ENCODE measurements around the gene KCNAB2.
"Not testable (repeated sequence)": the region's sequence is repeated elsewhere in the genome, so short reads cannot be mapped to it uniquely, and the experiment has no call there.

The KCNAB2 gene

DNA sequence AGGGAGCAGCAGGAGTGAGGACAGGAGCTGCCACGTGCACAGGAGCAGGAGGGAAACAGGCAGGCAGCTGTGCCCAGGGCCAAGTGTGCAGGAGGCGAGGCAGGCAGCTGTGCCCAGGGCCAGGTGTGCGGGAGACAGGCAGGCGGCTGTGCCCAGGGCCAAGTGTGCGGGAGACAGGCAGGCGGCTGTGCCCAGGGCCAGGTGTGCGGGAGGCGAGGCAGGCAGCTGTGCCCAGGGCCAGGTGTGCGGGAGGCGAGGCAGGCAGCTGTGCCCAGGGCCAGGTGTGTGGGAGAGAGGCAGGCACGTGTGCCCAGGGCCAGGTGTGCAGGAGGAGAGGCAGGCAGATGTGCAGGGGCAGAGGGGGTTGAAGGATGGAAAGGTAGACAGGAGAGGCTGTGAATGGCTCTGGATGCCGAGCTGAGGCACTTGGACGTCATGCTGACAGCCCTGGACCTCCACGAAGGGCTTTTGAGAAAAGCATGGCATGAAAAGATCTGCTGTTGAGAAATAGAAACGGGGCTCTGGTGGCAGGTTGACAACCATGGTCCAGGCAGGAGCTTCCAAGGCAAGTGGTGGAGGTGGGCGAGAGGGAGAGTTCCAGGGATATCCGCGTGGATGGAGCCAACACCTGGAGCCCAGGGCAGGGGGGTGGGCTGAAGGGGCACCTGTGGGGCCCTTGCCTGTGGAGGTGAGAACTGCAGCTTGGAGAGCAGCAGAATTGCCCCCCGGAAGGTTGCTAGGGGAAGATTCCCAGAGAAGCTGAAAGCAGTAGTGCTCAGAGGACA, 34.3 kb upstream of the KCNAB2 start:
- DNase-seq, result no peak

- DNase-seq, result no peak
Measured at GRCh38 chr1:6011946-6012258, 33.8 kb upstream of the KCNAB2 start.

DNA sequence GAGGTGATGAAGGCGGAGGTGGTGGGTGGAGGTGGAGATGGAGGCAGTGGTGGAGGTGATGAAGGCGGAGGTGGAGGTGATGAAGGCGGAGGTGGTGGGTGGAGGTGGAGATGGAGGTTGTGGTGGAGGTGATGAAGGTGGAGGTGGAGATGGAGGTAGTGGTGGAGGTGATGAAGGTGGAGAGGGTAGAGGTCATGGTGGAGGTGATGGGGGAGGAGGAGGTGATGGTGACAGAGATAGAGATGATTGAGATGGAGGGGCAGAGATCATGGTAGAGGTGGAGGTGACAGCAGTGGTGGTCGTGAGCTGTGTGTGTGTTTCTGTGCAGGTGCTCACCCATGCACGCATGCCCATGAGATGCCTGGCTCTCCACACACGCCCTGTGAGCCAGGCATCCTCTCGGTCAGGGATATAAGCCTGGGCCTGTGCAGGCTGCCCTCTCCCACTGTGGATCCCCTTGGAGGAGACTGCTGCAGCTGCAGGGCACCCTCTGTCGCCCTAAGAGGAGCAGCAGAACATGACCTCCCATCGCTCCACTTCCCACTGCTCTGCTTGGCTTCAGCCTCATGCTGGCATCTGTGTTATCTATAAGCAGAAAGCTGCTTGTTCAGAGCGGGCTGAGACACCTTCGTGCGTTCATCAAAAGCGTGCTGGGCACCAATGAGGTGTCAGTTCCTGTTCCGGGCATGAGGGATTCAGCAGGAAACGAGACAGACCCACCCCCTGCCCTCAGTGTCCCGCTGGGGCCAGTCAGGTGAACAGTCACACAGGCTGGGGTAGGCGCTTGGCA, 33.0 kb upstream of the KCNAB2 start:
- no peak for DNase-seq

DNA sequence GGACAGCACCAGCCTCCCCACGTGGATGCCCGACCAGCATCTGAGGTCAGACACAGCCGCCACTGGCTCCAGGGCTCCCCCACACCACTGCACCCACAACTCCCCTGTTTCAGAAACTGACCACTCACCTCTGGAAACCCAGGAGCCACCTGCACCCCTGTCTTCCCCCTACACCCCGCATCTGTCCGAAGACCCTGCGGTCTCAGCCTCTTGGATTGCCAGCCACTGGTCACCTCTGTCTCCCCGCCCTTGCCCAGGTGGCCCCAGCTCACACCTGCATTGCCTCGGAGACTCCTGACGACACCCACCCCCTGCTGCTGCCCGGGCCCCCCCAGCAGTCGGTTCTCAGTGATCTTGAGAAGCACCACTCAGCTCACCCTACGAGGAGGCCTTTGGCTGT, 32.2 kb upstream of the KCNAB2 start:
- no peak for DNase-seq

- no peak for DNase-seq
Measured at GRCh38 chr1:6014130-6014999, 31.3 kb upstream of the KCNAB2 start.

DNA sequence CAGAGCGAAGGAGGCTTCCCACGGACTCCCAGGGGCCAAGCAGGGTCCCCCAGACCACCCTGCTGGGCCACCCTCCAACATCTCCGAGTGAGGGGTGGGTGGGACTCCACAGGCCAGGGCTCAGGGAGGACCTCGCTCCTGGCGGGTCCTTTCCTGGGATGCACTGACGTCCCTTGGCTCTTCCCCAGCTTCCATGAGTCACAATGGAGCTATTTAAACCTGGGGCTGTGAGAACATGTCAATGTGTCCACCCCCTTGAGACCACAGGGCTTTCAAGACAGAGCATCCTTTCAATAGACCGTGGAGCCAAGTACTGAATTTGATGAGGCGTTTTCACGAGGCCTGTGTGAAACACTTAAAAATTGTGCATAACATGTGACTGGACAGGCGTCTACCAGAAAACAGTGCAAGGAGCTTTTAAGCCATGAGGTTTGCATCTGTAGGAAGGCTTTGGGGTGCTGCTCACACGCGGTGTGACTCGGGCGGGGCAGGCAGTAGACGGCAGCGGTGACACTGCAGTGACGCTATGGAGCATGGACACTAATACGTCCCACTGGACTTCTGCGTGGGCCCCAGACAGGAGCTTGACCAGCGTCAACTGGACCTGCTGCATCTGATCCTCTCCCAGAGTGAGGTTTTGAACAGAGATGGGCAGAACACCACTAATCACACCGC, 29.4 kb upstream of the KCNAB2 start:
- peak; percentile 29 for DNase-seq

- not testable (repeated sequence) for DNase-seq
Measured at GRCh38 chr1:6017654-6018053, 28.0 kb upstream of the KCNAB2 start.

DNA sequence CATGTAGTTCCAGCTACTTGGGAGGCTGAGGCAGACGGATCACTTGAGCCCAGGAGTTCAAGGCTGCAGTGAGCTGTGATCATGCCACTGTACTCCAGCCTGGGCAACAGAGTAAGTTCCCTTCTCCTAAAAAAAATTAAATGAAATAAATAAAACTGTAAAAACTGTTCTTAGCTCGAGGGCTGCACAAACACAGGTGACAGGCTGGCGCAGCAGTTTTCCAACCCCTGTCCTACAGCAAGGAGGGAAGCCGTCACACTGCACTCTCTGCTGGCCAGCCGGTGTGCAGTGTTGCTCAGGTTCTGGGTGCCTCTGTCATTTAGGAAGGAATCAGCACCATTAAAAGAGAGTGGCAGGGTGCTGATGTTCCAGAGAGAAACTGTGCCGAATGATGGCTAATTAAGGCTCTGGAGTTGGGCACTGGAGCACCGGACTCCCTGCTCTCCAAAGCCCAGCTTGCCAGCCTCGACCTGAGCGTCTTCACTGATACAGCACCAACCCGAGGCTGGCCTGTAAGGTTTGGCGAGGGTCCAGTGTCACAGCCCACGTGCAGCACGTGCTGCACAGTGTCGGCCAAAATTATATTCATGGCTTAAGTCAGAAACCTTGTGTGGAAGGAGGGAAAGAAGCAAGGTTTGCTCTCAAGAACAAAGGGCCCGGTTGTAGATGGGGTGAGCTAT, 26.4 kb upstream of the KCNAB2 start:
- DNase-seq, result no peak

- no peak for DNase-seq
Measured at GRCh38 chr1:6022193-6022592, 23.5 kb upstream of the KCNAB2 start.

- no peak for DNase-seq
Measured at GRCh38 chr1:6023346-6023745, 22.3 kb upstream of the KCNAB2 start.

DNA sequence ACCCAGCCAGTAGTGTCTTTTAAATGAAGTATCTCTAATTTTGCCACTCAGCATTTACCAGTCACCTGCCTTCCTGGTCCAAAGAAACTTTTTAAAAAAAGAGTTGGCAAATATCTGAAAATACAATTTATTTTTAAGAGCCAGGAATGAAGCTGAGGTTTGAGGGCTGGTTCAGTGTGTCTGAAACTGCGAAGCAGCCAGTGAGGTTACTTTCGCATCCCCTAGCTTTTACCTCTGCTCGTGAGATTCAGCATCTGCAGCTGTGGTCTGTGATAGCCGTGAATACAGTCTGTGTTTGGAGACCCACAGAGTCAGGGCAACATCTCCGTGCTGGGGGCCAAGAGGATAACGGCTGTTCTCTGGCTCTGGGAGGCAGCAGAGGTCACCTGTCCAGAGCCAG, 21.3 kb upstream of the KCNAB2 start:
- DNase-seq, result no peak

DNA sequence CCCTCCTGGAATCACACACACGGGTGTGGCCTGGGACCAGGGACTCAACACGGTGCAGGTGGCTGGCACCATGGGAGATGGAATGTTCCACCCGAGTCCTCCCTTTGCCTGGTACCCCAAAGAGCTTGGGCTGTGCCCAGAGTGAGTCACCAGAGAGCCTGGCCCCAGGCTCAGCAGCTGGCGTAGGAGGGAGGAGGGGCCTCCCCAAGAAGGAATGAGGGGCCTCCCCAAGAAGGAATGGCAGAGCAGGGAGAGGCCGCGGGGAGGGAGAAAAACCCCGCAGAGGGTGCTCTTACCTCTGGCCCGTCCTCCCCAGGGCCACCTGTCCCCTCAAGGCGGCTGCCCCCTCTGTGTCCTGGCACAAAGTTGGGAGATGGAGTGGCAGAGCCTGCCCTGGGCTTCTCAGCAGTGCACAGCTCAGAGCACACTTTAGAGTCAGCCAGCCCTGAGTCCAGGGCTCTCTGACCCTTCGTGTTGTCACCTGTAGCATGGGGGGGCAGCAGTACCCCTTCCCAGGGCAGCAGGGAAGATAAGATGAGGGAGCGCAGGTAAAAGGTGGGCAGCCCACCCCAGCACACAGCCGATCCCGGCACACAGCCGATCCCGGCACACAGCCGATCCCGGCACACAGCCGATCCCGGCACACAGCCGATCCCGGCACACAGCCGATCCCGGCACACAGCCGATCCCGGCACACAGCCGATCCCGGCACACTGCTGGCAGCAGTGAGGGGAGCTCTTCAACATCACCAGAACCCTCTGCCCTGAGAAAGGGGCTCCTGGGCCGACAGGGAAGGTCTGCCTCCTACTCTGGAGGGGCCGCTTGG, 20.2 kb upstream of the KCNAB2 start:
- no peak for DNase-seq

GRCh38 chr1:6026095-6026809, 19.4 kb upstream of the KCNAB2 start:
- peak; percentile 1 for DNase-seq

DNA sequence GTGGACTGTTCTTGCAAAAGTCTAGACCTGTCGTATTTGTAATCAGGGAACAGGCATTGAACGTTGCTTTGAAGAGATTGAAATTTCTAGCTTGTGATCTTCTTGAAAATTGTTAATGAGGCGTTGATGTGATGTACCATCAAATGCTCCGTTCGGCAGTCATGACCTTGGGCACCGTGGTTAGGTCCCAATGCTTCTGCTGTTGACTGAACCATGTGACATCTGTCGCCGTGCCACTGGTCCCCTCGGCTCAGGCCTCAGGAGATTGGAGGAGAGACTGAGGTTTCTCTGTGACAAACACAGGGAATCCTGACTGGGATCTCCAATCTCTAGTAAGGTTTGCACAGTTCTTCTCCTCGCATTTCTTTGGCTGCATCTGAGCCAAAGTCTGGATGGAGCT, 18.1 kb upstream of the KCNAB2 start:
- no peak for DNase-seq

DNA sequence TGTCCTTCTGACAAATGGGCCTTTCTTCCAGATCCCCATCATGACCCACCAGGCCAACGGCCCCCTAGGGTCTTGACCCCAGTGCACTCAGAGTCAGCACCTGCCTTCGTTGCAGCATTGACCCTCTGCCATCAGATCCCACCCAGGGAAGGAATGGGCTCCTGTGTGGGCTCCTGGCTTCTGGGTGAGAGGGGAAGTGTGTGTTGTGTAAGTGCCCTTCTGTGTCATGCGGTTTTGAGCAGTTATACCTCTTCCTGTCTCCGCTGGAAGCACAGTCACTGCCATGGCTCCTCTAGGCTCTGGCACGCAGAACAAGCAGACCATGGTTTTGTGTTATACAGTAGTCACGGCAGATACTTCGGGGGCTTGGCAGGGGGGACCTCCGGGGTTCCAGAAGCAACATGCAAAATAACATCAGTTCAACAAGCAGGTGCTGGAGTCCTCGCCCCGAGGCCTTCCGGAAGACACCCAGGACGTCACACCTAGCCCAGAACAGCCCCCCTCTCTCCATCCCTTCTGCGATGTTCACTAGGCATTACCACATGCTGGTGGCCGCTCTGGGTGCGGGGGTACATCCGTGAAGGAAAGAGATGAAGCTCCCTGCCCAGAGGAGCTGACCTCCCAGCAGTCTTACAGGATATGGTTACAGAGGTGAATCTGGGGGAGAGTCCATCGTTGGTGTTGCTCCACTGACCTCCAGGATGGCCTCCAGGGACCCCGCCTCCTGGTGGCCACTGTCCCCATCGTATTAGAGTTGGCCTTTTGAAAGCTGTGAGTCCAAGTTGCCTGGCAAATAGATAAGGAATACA, 17.4 kb upstream of the KCNAB2 start:
- DNase-seq, result no peak

DNA sequence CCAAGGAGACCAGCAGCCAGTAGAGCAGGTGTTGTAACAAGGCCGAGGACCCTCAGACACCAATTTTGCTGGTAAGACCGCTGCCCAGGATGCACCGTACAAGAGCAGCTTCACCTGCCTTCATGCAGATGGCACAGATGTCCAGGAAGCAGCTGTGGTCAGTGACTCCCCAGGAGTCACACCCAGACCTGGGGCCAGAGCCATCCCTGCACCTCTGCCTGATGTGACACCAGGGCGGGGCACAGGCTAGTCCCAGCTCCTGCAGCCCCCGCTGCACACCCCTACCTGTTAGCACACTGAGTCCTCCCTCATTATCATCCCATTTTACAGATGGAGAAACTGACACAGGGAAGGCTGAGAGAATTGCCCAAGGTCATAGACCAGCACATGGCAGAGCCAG, 16.3 kb upstream of the KCNAB2 start:
- no peak for DNase-seq

DNA sequence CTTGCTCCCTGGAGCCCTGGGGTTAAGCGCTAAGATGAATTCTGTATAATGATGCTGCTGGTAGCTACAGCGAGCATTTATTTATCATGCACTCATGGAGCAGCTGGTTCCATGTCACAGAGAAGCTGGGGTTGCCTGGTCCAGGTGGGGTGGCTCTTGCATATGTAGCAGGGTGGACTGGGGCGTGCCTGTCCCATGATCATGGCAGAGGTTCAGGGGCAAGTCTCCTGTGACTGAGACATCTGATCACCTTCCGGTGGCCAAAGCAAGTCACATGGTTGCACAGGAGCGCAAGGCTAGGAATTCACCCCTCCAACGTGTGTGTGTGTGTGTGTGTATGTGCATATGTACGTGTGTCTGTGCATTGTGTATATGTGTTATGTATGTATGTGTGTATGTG, 15.6 kb upstream of the KCNAB2 start:
- DNase-seq, result no peak

- no peak for DNase-seq
Measured at GRCh38 chr1:6030547-6031261, 15.0 kb upstream of the KCNAB2 start.

- DNase-seq, result no peak
Measured at GRCh38 chr1:6033124-6033523, 12.6 kb upstream of the KCNAB2 start.
